ENCODE measurements around the gene ARFGEF3. TPM values are rescaled to one million over a fixed set of nuclear protein-coding genes. Genes with fewer than 3 reads are reported as not detected.

The ARFGEF3 gene
- total and polyA plus RNA-seq, 2 donors (not counting 1 experiment from before 2014, with no cell fraction given): not detected

DNA sequence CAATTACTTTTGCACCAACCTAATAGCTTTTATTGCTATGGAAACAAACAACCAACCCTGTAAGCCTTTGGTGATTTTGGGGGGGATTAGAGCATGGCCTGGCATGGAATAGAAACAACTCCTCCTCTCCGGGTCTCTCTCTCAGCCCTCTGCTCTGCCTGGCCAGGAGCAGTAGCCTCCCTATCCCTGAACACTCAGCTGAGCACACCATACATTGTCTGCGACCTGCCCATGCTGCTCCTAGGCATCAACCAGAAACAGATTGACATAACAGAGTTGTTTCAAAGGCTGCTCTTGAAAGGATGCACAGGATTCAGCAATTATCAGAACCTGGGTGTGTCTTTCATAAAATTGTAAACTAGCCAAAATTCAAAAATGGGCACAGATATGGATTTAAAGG is 186.1 kb downstream of the ARFGEF3 start:
- H3K27ac ChIP-seq (ENCODE audit: low read length in 2 of 2): no peak overlapping the region
- no peaks in the 10 kb centered on the region for H3K4me1 ChIP-seq (ENCODE audit: control insufficient read depth in 2 of 2, insufficient read depth in 2 of 2, low read length in 2 of 2)
- WGBS (ENCODE audit: insufficient coverage): 87% methylated on average over 2 of the region's 2 CpGs
- Mint-ChIP-seq H3K4me3 (no peak overlapping the region), H3K27me3 (peaks cover 18% of the 10 kb centered on the region), H3K27ac (no peak overlapping the region), H3K4me1 (no peaks in the 10 kb centered on the region), H3K9me3 (ENCODE audit: insufficient read depth) (no peaks in the 10 kb centered on the region)
- no peaks in the 10 kb centered on the region for H3K9me3 ChIP-seq (ENCODE audit: control extremely low read depth in 1 of 3, control insufficient read depth in 2 of 3, insufficient read depth in 1 of 3, low read length in 2 of 3)
- ATAC-seq (ENCODE audit: low read depth) (no peak), DNase-seq (no peak)
- H3K4me2 ChIP-seq (replicated peaks; ENCODE audit: low read depth, low read length, poor library complexity, severe bottlenecking): no peak overlapping the region
- POLR2A ChIA-PET: no interaction called here
- H3K4me3 ChIP-seq (ENCODE audit: control extremely low read depth in 1 of 5, extremely low read depth in 1 of 5, insufficient read depth in 1 of 5, low read depth in 2 of 5, low read length in 4 of 5): no peak overlapping the region
- no peak overlapping the region for H2AFZ ChIP-seq (ENCODE audit: insufficient read depth, low read depth, low read length, poor library complexity, severe bottlenecking)
- intact Hi-C loops (cut with micrococcal nuclease): no loop called here
- no peaks in the 10 kb centered on the region for H4K20me1 ChIP-seq (ENCODE audit: control insufficient read depth, insufficient read depth, low read length, poor library complexity, severe bottlenecking)
- peaks cover 0 to 4% (median 3%) of the 10 kb centered on the region in 4 experiments for H3K27me3 ChIP-seq (replicated peaks in 1 of 4; ENCODE audit: control extremely low read depth in 1 of 4, control insufficient read depth in 3 of 4, insufficient read depth in 4 of 4, low read length in 3 of 4)
- CTCF ChIA-PET: no interaction called here
- no peak overlapping the region for H3K9ac ChIP-seq (ENCODE audit: low read length)
- TF ChIP-seq, protein P1, sequence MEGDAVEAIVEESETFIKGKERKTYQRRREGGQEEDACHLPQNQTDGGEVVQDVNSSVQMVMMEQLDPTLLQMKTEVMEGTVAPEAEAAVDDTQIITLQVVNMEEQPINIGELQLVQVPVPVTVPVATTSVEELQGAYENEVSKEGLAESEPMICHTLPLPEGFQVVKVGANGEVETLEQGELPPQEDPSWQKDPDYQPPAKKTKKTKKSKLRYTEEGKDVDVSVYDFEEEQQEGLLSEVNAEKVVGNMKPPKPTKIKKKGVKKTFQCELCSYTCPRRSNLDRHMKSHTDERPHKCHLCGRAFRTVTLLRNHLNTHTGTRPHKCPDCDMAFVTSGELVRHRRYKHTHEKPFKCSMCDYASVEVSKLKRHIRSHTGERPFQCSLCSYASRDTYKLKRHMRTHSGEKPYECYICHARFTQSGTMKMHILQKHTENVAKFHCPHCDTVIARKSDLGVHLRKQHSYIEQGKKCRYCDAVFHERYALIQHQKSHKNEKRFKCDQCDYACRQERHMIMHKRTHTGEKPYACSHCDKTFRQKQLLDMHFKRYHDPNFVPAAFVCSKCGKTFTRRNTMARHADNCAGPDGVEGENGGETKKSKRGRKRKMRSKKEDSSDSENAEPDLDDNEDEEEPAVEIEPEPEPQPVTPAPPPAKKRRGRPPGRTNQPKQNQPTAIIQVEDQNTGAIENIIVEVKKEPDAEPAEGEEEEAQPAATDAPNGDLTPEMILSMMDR (IDR thresholded peaks at IDR 0.05): no peak
- TF ChIP-seq EZH2 (IDR thresholded peaks at IDR 0.05; ENCODE audit: borderline replicate concordance, insufficient read depth, low read depth, low read length, poor library complexity, severe bottlenecking): no peak
- no peaks in the 10 kb centered on the region for H3K79me2 ChIP-seq (ENCODE audit: control insufficient read depth, insufficient read depth, low read length)
- H3K36me3 ChIP-seq (replicated peaks in 1 of 2; ENCODE audit: control extremely low read depth in 1 of 2, control insufficient read depth in 1 of 2, extremely low read depth in 1 of 2, insufficient read depth in 2 of 2, low read length in 1 of 2): no peaks in the 10 kb centered on the region

DNA sequence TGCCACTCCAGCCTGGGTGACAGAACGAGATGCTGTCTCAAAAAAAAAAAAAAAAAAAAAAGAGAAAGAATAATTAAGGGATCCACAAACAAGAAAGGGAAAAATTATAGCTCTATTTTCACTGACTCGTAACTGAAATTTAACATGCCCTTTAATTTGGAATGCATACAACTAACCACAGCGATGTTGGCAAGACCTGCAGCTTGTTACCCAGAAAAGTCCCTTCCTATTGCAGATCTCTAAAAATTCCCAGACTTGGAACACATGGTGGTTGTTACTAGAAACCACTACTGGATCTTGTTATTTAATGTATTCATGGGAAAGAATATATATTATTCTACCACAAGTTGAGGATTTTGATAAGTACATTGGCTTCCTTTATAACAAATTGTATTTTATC is 188.2 kb downstream of the ARFGEF3 start:
- Histone ChIP-seq H3K9ac (ENCODE audit: low read length) (no peak overlapping the region), H3K9me3 (ENCODE audit: control extremely low read depth in 1 of 3, control insufficient read depth in 2 of 3, insufficient read depth in 1 of 3, low read length in 2 of 3) (no peaks in the 10 kb centered on the region), H3K4me2 (replicated peaks; ENCODE audit: low read depth, low read length, poor library complexity, severe bottlenecking) (no peak overlapping the region), H3K27ac (ENCODE audit: low read length in 2 of 2) (no peak overlapping the region), H3K4me1 (ENCODE audit: control insufficient read depth in 2 of 2, insufficient read depth in 2 of 2, low read length in 2 of 2) (no peaks in the 10 kb centered on the region), H4K20me1 (ENCODE audit: control insufficient read depth, insufficient read depth, low read length, poor library complexity, severe bottlenecking) (no peaks in the 10 kb centered on the region), H3K79me2 (ENCODE audit: control insufficient read depth, insufficient read depth, low read length) (no peaks in the 10 kb centered on the region), H3K27me3 (replicated peaks in 1 of 4; ENCODE audit: control extremely low read depth in 1 of 4, control insufficient read depth in 3 of 4, insufficient read depth in 4 of 4, low read length in 3 of 4) (peaks cover 0 to 4% (median 3%) of the 10 kb centered on the region in 4 experiments), H2AFZ (ENCODE audit: insufficient read depth, low read depth, low read length, poor library complexity, severe bottlenecking) (no peak overlapping the region), H3K4me3 (ENCODE audit: control extremely low read depth in 1 of 5, extremely low read depth in 1 of 5, insufficient read depth in 1 of 5, low read depth in 2 of 5, low read length in 4 of 5) (no peak overlapping the region), H3K36me3 (replicated peaks in 1 of 2; ENCODE audit: control extremely low read depth in 1 of 2, control insufficient read depth in 1 of 2, extremely low read depth in 1 of 2, insufficient read depth in 2 of 2, low read length in 1 of 2) (no peaks in the 10 kb centered on the region)
- CTCF ChIA-PET: no interaction called here
- intact Hi-C loops (cut with micrococcal nuclease): no loop called here
- Mint-ChIP-seq H3K27ac (no peak overlapping the region), H3K4me3 (no peak overlapping the region), H3K4me1 (no peaks in the 10 kb centered on the region), H3K27me3 (peaks cover 29% of the 10 kb centered on the region), H3K9me3 (ENCODE audit: insufficient read depth) (no peaks in the 10 kb centered on the region)
- DNase-seq (no peak), ATAC-seq (ENCODE audit: low read depth) (no peak)
- WGBS (ENCODE audit: insufficient coverage): no CpG with 5 or more reads among the region's 3 CpGs
- no peak for TF ChIP-seq EZH2 (IDR thresholded peaks at IDR 0.05; ENCODE audit: borderline replicate concordance, insufficient read depth, low read depth, low read length, poor library complexity, severe bottlenecking)
- TF ChIP-seq, protein P1 (IDR thresholded peaks at IDR 0.05): no peak
- POLR2A ChIA-PET: no interaction called here
